Left lung (tissue), 10 donors: Measurements from ENCODE around the gene LAMTOR4. TPM values are rescaled to one million over a fixed set of nuclear protein-coding genes. Genes with fewer than 3 reads are reported as not detected.

Source experiments
- ATAC-seq: fragments of 200-7000 bp; cut with Tn5 transposase; one replicate; pipeline ENCODE4 v1.9.1; 2020; ENCODE audit warnings: moderate library complexity
- DNase-seq, 4 donors: peaks; one replicate each; pipeline ENCODE4 v3.0.0-alpha.2; 2013 to 2020
- H3K27ac ChIP-seq, 2 donors: fragments of 200-600 bp; sonication (generic) in 1 of 2; one replicate each; pipeline versions ENCODE4 v1.5.0 to v1.8.0; 2020 to 2021
- H3K27me3 ChIP-seq, 2 donors: fragments of 200-600 bp; sonication (generic) in 1 of 2; one replicate each; pipeline versions ENCODE4 v1.5.0 to v1.8.0; 2020 to 2021
- H3K36me3 ChIP-seq, 2 donors: fragments of 200-600 bp; sonication (generic) in 1 of 2; one replicate each; pipeline versions ENCODE4 v1.5.0 to v1.8.0; 2020 to 2021
- H3K4me1 ChIP-seq, 2 donors: fragments of 200-600 bp; one replicate each; pipeline ENCODE4 v1.8.0; 2021
- H3K4me3 ChIP-seq, 2 donors: fragments of 200-600 bp; sonication (generic) in 1 of 2; one replicate each; pipeline versions ENCODE4 v1.5.0 to v1.8.0; 2020 to 2021; ENCODE audit warnings: mild to moderate bottlenecking in 1 of 2
- H3K9me3 ChIP-seq, 2 donors: fragments of 200-600 bp; sonication (generic) in 1 of 2; one replicate each; pipeline versions ENCODE4 v1.5.0 to v1.8.0; 2020 to 2021
- CTCF ChIP-seq, 2 donors: fragments of 200-600 bp; sonication (generic) in 1 of 2; IDR thresholded peaks; one replicate each; pipeline versions ENCODE4 v1.5.0 to v1.8.0; 2021; ENCODE audit warnings: antibody characterized with exemption in 2 of 2
- intact Hi-C, 2 donors: fragments of 100-400 bp; cut with DNase I; formaldehyde crosslinking; loops; one replicate each; pipeline versions ENCODE4 v1.11.2 to v1.14.2; 2022
- polyA plus RNA-seq, 6 donors: library from polyadenylated mRNA; unstranded; fragments of 120-200 nt; gene quantifications; one replicate each; pipeline ENCODE4 v1.2.1, GENCODE V29; 2013; ENCODE audit not compliant: insufficient read length in 6 of 6
- total RNA-seq, 2 donors: library from RNA; stranded (reverse); fragmentation: NEBNext Ultra II Directional; extraction: Animal tissue kit (Norgen Biotek cat#: 25700); gene quantifications; one replicate each; pipeline ENCODE4 v1.2.1, GENCODE V29; 2021
- donor health status: DM: no; HTN: yes; CAD: no.
- donor health status: DM: no; HTN: no; CAD: no.

Gene LAMTOR4
- total and polyA plus RNA-seq, 8 donors: 85.9 to 120 (median 99.3) TPM

GRCh38 chr7:100163006-100163531 lies 14.4 kb downstream of the LAMTOR4 start:
- Histone ChIP-seq H3K9me3 (no peaks in the 10 kb centered on the region), H3K4me1 (peaks cover 7 to 22% of the 10 kb centered on the region in 2 donors), H3K27ac (no peak overlapping the region), H3K36me3 (no peaks in the 10 kb centered on the region), H3K27me3 (peaks cover 0 to 23% of the 10 kb centered on the region in 2 donors), H3K4me3 (no peak overlapping the region)
- intact Hi-C loops: no loop called here
- TF ChIP-seq CTCF (IDR thresholded peaks at IDR 0.05): no peak
- ATAC-seq: no peak
- DNase-seq: no peak

- DNase-seq (no peak), ATAC-seq (no peak)
- Histone ChIP-seq H3K27ac (no peak overlapping the region), H3K4me3 (no peak overlapping the region), H3K4me1 (peaks cover 5 to 28% of the 10 kb centered on the region in 2 donors), H3K27me3 (peaks cover 0 to 31% of the 10 kb centered on the region in 2 donors), H3K36me3 (no peaks in the 10 kb centered on the region), H3K9me3 (no peaks in the 10 kb centered on the region)
- TF ChIP-seq CTCF (IDR thresholded peaks at IDR 0.05): no peak
- intact Hi-C loops: no loop called here
Observed at GRCh38 chr7:100163871-100164270, 15.2 kb downstream of the LAMTOR4 start.

GRCh38 chr7:100166317-100166940 lies 17.7 kb downstream of the LAMTOR4 start:
- Histone ChIP-seq H3K27me3 (peaks cover 5 to 56% of the 10 kb centered on the region in 2 donors), H3K4me1 (peaks cover 0 to 36% of the 10 kb centered on the region in 2 donors), H3K27ac (no peak overlapping the region), H3K9me3 (no peaks in the 10 kb centered on the region), H3K4me3 (peak overlapping the region in 1 of 2 donors; percentile 48), H3K36me3 (no peaks in the 10 kb centered on the region)
- intact Hi-C loops: no loop called here
- DNase-seq (no peak), ATAC-seq (no peak)
- no peak for TF ChIP-seq CTCF (IDR thresholded peaks at IDR 0.05)

DNA sequence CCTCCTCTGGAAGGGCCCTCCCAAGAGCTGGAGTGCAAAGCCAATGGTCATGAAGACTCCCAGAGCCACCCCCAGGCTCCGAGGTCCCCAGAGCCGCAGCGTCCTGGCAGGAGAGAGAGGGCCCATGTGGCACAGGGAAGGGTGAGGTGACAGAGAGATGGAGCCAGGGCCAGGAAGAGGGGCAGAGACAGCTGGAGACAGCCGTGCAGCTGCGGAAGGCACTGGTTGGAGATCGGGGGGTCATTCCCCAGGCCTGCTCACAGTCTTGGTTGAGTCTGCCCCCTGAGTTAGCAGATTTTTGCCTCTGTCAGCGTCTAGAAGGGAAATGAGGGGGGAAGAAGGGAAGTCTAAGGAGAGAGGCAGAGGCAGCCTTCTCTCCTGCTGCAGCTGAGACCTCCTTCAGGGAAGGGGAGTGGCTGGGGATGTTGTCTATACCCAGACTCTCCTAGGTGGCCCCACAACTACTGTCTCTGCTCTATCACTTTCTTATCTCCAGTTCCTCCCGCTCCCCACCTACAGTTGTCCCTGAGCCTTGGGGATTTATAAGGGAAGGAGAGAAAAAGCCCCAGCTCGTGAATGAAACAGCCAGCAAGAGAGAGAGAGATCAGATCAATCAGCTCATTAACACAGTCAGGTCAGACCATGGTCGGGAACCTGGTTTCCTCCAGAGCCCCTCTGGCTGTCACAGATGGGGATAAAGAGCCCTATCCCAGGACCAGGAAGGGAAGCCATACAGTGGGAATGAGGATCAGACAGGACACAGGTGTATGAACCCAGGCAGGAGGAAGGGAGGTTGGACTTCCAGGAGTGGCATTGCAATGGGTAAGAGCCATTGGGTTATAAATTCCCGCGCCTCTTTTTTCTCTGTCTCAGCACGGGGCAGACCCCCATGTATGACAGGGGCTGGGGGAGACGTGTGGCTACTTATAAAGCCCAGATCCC lies 18.5 kb downstream of the LAMTOR4 start:
- DNase-seq: no peak
- intact Hi-C loops: no loop called here
- no peaks in the 10 kb centered on the region for H3K36me3 ChIP-seq
- no peak for TF ChIP-seq CTCF (IDR thresholded peaks at IDR 0.05)
- peaks cover 0 to 43% of the 10 kb centered on the region in 2 donors for H3K4me1 ChIP-seq
- H3K27me3 ChIP-seq: peaks cover 10 to 64% of the 10 kb centered on the region in 2 donors
- H3K4me3 ChIP-seq: peak overlapping the region in 1 of 2 donors; percentile 48
- H3K9me3 ChIP-seq: no peaks in the 10 kb centered on the region
- no peak overlapping the region for H3K27ac ChIP-seq
- peak; percentile 8 for ATAC-seq

- Histone ChIP-seq H3K27ac (peak overlapping the region in 1 of 2 donors; percentile 66), H3K9me3 (no peaks in the 10 kb centered on the region), H3K36me3 (no peaks in the 10 kb centered on the region), H3K27me3 (peaks cover 10 to 70% of the 10 kb centered on the region in 2 donors), H3K4me1 (peaks cover 0 to 43% of the 10 kb centered on the region in 2 donors), H3K4me3 (peak overlapping the region; percentile 33 to 48)
- no peak for TF ChIP-seq CTCF (IDR thresholded peaks at IDR 0.05)
- DNase-seq (peak in 1 of 4 donors; percentile 43), ATAC-seq (peak; percentile 21)
- intact Hi-C loops: no loop called here
Observed at GRCh38 chr7:100167912-100168323, 19.2 kb downstream of the LAMTOR4 start.
